GM12878 (cell line): ENCODE measurements around the gene KDM2A.

Experiments
- CEBPB ChIP-seq, 2 experiments: fragments of 150-350 bp in 1 of 2; IDR thresholded peaks; 2 replicates each; pipeline ENCODE4 v1.6.1; 2012 to 2014; ENCODE audit warnings: low read depth in 2 of 2, low read length in 2 of 2, borderline replicate concordance in 1 of 2, inconsistent platforms in 1 of 2
- PRDM15 ChIP-seq: fragments of 450-650 bp; formaldehyde crosslinking; IDR thresholded peaks from 2 replicates; pipeline ENCODE4 v1.4.0; 2020; ENCODE audit warnings: mild to moderate bottlenecking, moderate library complexity

GRCh38 chr11:67284811-67285540 lies 165.9 kb downstream of the KDM2A start:
- TF ChIP-seq CEBPB (IDR thresholded peaks at IDR 0.05; ENCODE audit: borderline replicate concordance in 1 of 2, low read depth in 2 of 2, low read length in 2 of 2) (no peak), PRDM15 (CRISPR knock-in tag) (no peak)
